ENCODE data around the gene PCDH9.

- TF ChIP-seq CTCF (IDR thresholded peaks at IDR 0.05), result no peak
- TF ChIP-seq POLR2AphosphoS5 (IDR thresholded peaks at IDR 0.05; ENCODE audit: low read depth, low read length), result no peak
- no peak for TF ChIP-seq TCF7L2 (IDR thresholded peaks at IDR 0.05; ENCODE audit: low read depth, low read length)
- TF ChIP-seq SIN3A (IDR thresholded peaks at IDR 0.05; ENCODE audit: borderline replicate concordance, insufficient read depth, low read depth, low read length), result no peak
Observed at GRCh38 chr13:66774046-66774445, 456.1 kb downstream of the PCDH9 start.
